GM06990 (cell line): ENCODE data around the gene NME3.

Experiments
- DNase-seq: peaks from one replicate; pipeline ENCODE4 v3.0.0-alpha.2; 2011; ENCODE audit not compliant: insufficient read length; ENCODE audit errors: extremely low read depth
- H3K27me3 ChIP-seq: replicated peaks from 2 replicates; pipeline ENCODE4 v1.6.0; 2011; ENCODE audit warnings: low read length; ENCODE audit not compliant: control insufficient read depth, insufficient read depth
- H3K36me3 ChIP-seq: 2 replicates; pipeline ENCODE4 v1.5.1; 2011; ENCODE audit warnings: low read length; ENCODE audit not compliant: control insufficient read depth, insufficient read depth
- H3K4me3 ChIP-seq: replicated peaks from 2 replicates; pipeline ENCODE4 v1.5.1; 2011; ENCODE audit warnings: low read depth, mild to moderate bottlenecking, control low read depth, low read length
- CTCF ChIP-seq: IDR thresholded peaks from 2 replicates; pipeline ENCODE4 v1.5.1; 2011; ENCODE audit warnings: low read length, control low read depth, mild to moderate bottlenecking, inconsistent platforms; ENCODE audit not compliant: insufficient read depth, poor library complexity, severe bottlenecking

The NME3 gene

GRCh38 chr16:1818204-1818872 lies 47.0 kb upstream of the NME3 start:
- TF ChIP-seq CTCF, result no peak
- Histone ChIP-seq H3K36me3 (peaks cover 8% of the 10 kb centered on the region), H3K27me3 (no peaks in the 10 kb centered on the region), H3K4me3 (no peak overlapping the region)
- no peak for DNase-seq

DNA sequence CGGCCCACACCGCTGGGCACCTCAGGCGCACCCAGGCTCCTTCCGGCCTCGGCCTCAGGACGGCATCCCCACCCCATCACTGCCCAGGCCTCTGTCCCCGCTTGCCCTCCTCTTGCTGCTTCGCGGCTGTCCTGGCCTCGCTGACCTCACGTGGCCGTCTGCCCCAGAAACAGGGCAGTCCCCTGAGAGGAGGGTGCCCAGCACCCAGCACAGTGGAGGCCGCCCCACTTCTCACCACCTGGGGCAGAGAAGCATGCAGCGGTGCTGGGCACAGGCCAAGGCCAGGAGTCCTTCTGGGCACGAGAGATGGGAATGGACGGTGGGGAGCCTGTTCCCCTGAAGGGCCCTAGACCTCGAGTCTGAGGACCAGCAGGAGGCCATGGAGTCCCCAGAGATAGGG lies 46.4 kb upstream of the NME3 start:
- Histone ChIP-seq H3K27me3 (no peaks in the 10 kb centered on the region), H3K4me3 (no peak overlapping the region), H3K36me3 (peaks cover 8% of the 10 kb centered on the region)
- no peak for TF ChIP-seq CTCF
- DNase-seq, result no peak

DNA sequence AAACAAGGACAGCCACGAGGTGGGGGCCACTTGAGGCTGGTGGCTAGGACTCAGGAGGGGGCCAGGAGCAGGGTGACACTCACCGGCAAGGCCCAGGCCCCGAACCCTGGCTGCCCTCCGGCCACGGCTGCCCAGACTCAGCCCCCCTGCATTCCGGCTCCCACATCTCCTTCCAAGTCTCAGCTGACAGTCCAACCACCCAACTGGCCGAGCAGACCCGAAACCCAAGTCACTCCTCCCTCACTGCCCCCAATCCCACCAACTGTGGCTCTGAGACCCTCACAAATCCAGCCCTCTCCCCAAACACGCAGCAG lies 45.9 kb upstream of the NME3 start:
- no peak for DNase-seq
- TF ChIP-seq CTCF, result no peak
- H3K36me3 ChIP-seq, result peaks cover 6% of the 10 kb centered on the region
- no peak overlapping the region for H3K4me3 ChIP-seq
- H3K27me3 ChIP-seq, result no peaks in the 10 kb centered on the region

DNA sequence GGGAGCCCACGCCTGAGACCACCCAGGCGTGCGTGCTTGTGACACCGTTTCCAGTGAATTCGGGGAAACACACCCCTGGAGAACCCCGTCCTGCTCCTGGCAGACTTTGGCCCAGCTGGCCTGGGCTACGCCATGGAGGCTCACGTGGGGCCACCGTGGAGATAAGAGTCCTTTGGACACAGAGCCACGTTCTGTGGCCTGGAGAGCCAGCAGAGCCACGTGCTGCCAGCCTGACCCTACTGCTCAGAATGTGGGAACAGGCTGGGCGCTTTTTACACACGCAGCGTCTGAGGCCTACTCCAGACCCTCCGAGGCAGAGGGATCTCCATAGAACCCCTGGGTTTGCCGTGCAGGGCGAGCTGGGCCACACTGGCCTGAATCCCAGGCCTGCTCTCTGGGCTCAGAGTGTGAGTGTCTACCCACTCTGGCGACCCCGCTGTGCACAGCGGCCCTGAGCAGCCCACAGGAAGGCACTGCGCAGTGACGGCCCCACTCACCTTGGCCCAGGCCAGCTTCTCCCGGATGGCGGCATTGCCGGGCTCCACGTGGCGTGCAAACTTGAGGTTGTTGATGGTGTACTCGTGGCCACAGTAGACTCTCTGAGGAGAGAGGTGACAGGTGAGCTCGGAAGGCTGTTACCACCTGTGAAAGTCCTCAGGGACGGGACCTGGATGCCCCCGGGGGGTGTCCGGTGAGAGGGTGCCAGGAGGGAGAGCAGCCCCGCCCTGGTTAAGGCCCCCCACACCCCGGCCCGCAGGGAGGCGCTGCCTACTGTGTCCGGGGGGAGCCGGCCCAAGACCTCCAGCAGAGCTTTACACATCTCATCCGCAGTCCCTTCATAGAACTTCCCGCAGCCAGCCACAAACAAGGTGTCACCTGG lies 45.3 kb upstream of the NME3 start:
- Histone ChIP-seq H3K4me3 (no peak overlapping the region), H3K36me3 (peaks cover 4% of the 10 kb centered on the region), H3K27me3 (no peaks in the 10 kb centered on the region)
- no peak for TF ChIP-seq CTCF
- no peak for DNase-seq

DNA sequence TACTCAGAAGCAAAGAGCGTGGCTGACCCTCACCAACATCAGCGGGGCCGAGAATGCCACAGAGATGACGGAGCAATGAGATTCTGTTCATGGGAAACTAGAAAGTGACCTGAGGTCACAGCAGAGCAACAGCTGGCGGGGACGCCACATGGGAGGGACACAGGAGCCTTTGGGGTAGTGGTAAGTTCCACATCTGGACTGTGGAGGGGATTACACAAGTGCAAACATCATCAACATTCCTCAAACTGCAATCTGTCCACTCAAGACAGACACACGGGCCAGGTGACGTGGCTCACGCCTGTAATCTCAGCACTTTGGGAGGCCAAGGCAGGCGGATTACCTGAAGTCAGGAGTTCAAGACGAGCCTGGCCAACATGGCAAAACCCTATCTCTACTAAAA lies 44.1 kb upstream of the NME3 start:
- TF ChIP-seq CTCF, result no peak
- Histone ChIP-seq H3K4me3 (no peak overlapping the region), H3K27me3 (no peaks in the 10 kb centered on the region), H3K36me3 (peaks cover 4% of the 10 kb centered on the region)
- no peak for DNase-seq
